NCI-H748 (cell line): ENCODE results near the gene NRG3.

ENCODE experiments used
- DNase-seq: peaks from one replicate; lab custom pipeline; 2025; ENCODE audit not compliant: unreplicated experiment; lab: John Stamatoyannopoulos, UW

NRG3 gene

GRCh38 chr10:82552267-82552666 lies 677.3 kb downstream of the NRG3 start:
- DNase-seq, result no peak

GRCh38 chr10:82554381-82554780 lies 679.4 kb downstream of the NRG3 start:
- DNase-seq, result no peak

- DNase-seq, result no peak
Measured at GRCh38 chr10:82558014-82558607, 683.1 kb downstream of the NRG3 start.

GRCh38 chr10:82564353-82565196 lies 689.6 kb downstream of the NRG3 start:
- DNase-seq, result no peak

GRCh38 chr10:82565197-82565575 lies 690.2 kb downstream of the NRG3 start:
- no peak for DNase-seq

GRCh38 chr10:82572744-82573143 lies 697.8 kb downstream of the NRG3 start:
- peak; percentile 12 for DNase-seq

GRCh38 chr10:82574081-82574480 lies 699.1 kb downstream of the NRG3 start:
- no peak for DNase-seq

GRCh38 chr10:82575318-82575717 lies 700.3 kb downstream of the NRG3 start:
- DNase-seq, result no peak

- DNase-seq, result no peak
Measured at GRCh38 chr10:82576093-82576492, 701.1 kb downstream of the NRG3 start.

GRCh38 chr10:82581940-82582339 lies 706.9 kb downstream of the NRG3 start:
- DNase-seq, result no peak

- DNase-seq, result no peak
Measured at GRCh38 chr10:82591421-82591820, 716.4 kb downstream of the NRG3 start.

GRCh38 chr10:82597840-82598239 lies 722.8 kb downstream of the NRG3 start:
- no peak for DNase-seq

GRCh38 chr10:82609845-82610244 lies 734.9 kb downstream of the NRG3 start:
- peak; percentile 12 for DNase-seq

- DNase-seq, result no peak
Measured at GRCh38 chr10:82618007-82618406, 743.0 kb downstream of the NRG3 start.

GRCh38 chr10:82621680-82622079 lies 746.7 kb downstream of the NRG3 start:
- DNase-seq, result no peak

- no peak for DNase-seq
Measured at GRCh38 chr10:82622479-82622878, 747.5 kb downstream of the NRG3 start.

- no peak for DNase-seq
Measured at GRCh38 chr10:82625512-82626189, 750.7 kb downstream of the NRG3 start.

- DNase-seq, result no peak
Measured at GRCh38 chr10:82628373-82628772, 753.4 kb downstream of the NRG3 start.

GRCh38 chr10:82643076-82643475 lies 768.1 kb downstream of the NRG3 start:
- no peak for DNase-seq

GRCh38 chr10:82643601-82644000 lies 768.6 kb downstream of the NRG3 start:
- DNase-seq, result no peak

GRCh38 chr10:82645221-82645620 lies 770.2 kb downstream of the NRG3 start:
- no peak for DNase-seq
